Activated T-cell treated with anti-CD3 and anti-CD28 coated beads for 4 hours (primary cell): Measurements from ENCODE around the gene CDK17.

Experiments used
- DNase-seq: peaks from one replicate; pipeline ENCODE4 v3.0.0-alpha.2; 2020

CDK17 gene

GRCh38 chr12:96308881-96309280 is 91.4 kb downstream of the CDK17 start:
- no peak for DNase-seq

- DNase-seq = no peak
Observed at GRCh38 chr12:96305665-96306064, 94.6 kb downstream of the CDK17 start.

- DNase-seq = no peak
Observed at GRCh38 chr12:96303653-96304052, 96.6 kb downstream of the CDK17 start.

- no peak for DNase-seq
Observed at GRCh38 chr12:96302687-96303310, 97.4 kb downstream of the CDK17 start.

GRCh38 chr12:96301732-96302131 is 98.5 kb downstream of the CDK17 start:
- DNase-seq = no peak

GRCh38 chr12:96300064-96300463 is 100.2 kb downstream of the CDK17 start:
- no peak for DNase-seq

- no peak for DNase-seq
Observed at GRCh38 chr12:96297504-96297903, 102.7 kb downstream of the CDK17 start.

GRCh38 chr12:96295532-96296160 is 104.6 kb downstream of the CDK17 start:
- no peak for DNase-seq

GRCh38 chr12:96294831-96295230 is 105.4 kb downstream of the CDK17 start:
- DNase-seq = no peak

GRCh38 chr12:96293093-96293492 is 107.1 kb downstream of the CDK17 start:
- no peak for DNase-seq

GRCh38 chr12:96289067-96289466 is 111.2 kb downstream of the CDK17 start:
- no peak for DNase-seq

- DNase-seq = no peak
Observed at GRCh38 chr12:96285158-96285557, 115.1 kb downstream of the CDK17 start.

GRCh38 chr12:96274331-96274730 is 125.9 kb downstream of the CDK17 start:
- no peak for DNase-seq

- no peak for DNase-seq
Observed at GRCh38 chr12:96271469-96272199, 128.6 kb downstream of the CDK17 start.

GRCh38 chr12:96266238-96266637 is 134.0 kb downstream of the CDK17 start:
- no peak for DNase-seq

- DNase-seq = no peak
Observed at GRCh38 chr12:96265836-96266235, 134.4 kb downstream of the CDK17 start.

- DNase-seq = no peak
Observed at GRCh38 chr12:96265400-96265799, 134.8 kb downstream of the CDK17 start.

- no peak for DNase-seq
Observed at GRCh38 chr12:96263449-96263902, 136.8 kb downstream of the CDK17 start.

GRCh38 chr12:96261557-96261956 is 138.7 kb downstream of the CDK17 start:
- DNase-seq = no peak

- no peak for DNase-seq
Observed at GRCh38 chr12:96260644-96261043, 139.6 kb downstream of the CDK17 start.

- no peak for DNase-seq
Observed at GRCh38 chr12:96260231-96260630, 140.0 kb downstream of the CDK17 start.

GRCh38 chr12:96258104-96258961 is 141.9 kb downstream of the CDK17 start:
- DNase-seq = no peak

- no peak for DNase-seq
Observed at GRCh38 chr12:96257550-96258103, 142.6 kb downstream of the CDK17 start.
